ENCODE measurements around the gene CADPS.

GRCh38 chr3:62686503-62687294 is 188.5 kb downstream of the CADPS start:
- TF ChIP-seq NFE2L2 (IDR thresholded peaks at IDR 0.05; ENCODE audit: low read depth, low read length), result no peak
- TF ChIP-seq CTCF (conservative IDR thresholded peaks at IDR 0.05; ENCODE audit: low read depth, low read length), result no peak
- no peak for TF ChIP-seq RCOR1 (IDR thresholded peaks at IDR 0.05; ENCODE audit: insufficient replicate concordance, low read length)
- TF ChIP-seq, protein P1, sequence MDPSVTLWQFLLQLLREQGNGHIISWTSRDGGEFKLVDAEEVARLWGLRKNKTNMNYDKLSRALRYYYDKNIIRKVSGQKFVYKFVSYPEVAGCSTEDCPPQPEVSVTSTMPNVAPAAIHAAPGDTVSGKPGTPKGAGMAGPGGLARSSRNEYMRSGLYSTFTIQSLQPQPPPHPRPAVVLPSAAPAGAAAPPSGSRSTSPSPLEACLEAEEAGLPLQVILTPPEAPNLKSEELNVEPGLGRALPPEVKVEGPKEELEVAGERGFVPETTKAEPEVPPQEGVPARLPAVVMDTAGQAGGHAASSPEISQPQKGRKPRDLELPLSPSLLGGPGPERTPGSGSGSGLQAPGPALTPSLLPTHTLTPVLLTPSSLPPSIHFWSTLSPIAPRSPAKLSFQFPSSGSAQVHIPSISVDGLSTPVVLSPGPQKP (IDR thresholded peaks at IDR 0.05; ENCODE audit: borderline replicate concordance, low read depth, low read length), result no peak
- TF ChIP-seq POLR2A (IDR thresholded peaks at IDR 0.05; ENCODE audit: low read depth, low read length), result no peak
